Left ventricle myocardium inferior (tissue), 1 donor: ENCODE data around the gene DPYSL4. TPM values are rescaled to one million over a fixed set of nuclear protein-coding genes. Genes with fewer than 3 reads are reported as not detected.

Experiments
- DNase-seq: peaks from one replicate; pipeline ENCODE4 v3.0.0-alpha.2; 2020
- H3K27ac ChIP-seq: fragments of 200-600 bp; replicated peaks from 2 replicates; pipeline ENCODE4 v1.8.0; 2021
- H3K27me3 ChIP-seq: fragments of 200-600 bp; 2 replicates; pipeline ENCODE4 v1.8.0; 2021; ENCODE audit warnings: low read depth
- H3K36me3 ChIP-seq: fragments of 200-600 bp; 2 replicates; pipeline ENCODE4 v1.8.0; 2021
- H3K4me1 ChIP-seq: fragments of 200-600 bp; 2 replicates; pipeline ENCODE4 v1.8.0; 2021
- H3K4me3 ChIP-seq: fragments of 200-600 bp; 2 replicates; pipeline ENCODE4 v1.8.0; 2021; ENCODE audit warnings: mild to moderate bottlenecking, moderate library complexity
- H3K9me3 ChIP-seq: fragments of 200-600 bp; replicated peaks from 2 replicates; pipeline ENCODE4 v1.8.0; 2021
- intact Hi-C: fragments of 100-400 bp; cut with micrococcal nuclease; formaldehyde crosslinking; loops from one replicate; pipeline ENCODE4 v1.11.0; 2022
- total RNA-seq: library from RNA; stranded (reverse); fragmentation: NEBNext Ultra II Directional; extraction: Animal tissue kit (Norgen Biotek cat#: 25700); gene quantifications from one replicate; pipeline ENCODE4 v1.2.1, GENCODE V29; 2021
- TF ChIP-seq, protein P1 (sequence below): fragments of 200-600 bp; IDR thresholded peaks from 2 replicates; pipeline ENCODE4 v1.8.0; 2021; ENCODE audit warnings: antibody characterized with exemption, mild to moderate bottlenecking, borderline replicate concordance
- donor health status: DM: no; HTN: yes; CAD: no; lungs with severe emphysema.

The DPYSL4 gene
- total RNA-seq, 1 donor from 2014 or later: 42.8 TPM

- Histone ChIP-seq H3K27ac (no peak overlapping the region), H3K4me3 (no peak overlapping the region)
- no peak for DNase-seq
Measured at GRCh38 chr10:132222726-132223125, 36.0 kb downstream of the DPYSL4 start.

DNA sequence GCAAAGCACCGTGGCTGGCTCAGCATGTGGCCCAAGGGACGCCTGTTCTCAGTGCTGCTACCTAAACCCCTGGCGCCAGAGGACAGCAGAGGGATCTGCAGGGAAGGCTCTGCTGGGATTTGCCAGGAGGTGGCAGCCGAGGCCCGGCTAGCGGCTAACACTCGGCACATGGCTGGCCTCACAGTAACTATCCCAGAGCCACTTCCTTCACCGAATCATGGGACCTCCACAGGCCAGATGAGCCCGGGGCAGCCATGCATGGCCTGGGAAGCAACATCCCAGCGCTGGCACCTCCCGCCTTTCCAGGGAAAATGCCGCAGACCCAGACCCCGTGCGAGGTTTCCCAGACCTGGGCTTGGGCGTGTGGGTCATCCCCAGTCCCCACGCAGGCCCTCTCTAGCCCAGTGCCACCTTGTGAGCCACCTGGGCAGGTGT is 36.4 kb downstream of the DPYSL4 start:
- TF ChIP-seq, protein P1, sequence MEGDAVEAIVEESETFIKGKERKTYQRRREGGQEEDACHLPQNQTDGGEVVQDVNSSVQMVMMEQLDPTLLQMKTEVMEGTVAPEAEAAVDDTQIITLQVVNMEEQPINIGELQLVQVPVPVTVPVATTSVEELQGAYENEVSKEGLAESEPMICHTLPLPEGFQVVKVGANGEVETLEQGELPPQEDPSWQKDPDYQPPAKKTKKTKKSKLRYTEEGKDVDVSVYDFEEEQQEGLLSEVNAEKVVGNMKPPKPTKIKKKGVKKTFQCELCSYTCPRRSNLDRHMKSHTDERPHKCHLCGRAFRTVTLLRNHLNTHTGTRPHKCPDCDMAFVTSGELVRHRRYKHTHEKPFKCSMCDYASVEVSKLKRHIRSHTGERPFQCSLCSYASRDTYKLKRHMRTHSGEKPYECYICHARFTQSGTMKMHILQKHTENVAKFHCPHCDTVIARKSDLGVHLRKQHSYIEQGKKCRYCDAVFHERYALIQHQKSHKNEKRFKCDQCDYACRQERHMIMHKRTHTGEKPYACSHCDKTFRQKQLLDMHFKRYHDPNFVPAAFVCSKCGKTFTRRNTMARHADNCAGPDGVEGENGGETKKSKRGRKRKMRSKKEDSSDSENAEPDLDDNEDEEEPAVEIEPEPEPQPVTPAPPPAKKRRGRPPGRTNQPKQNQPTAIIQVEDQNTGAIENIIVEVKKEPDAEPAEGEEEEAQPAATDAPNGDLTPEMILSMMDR: peak; percentile 96
- DNase-seq: peak; percentile 78
- Histone ChIP-seq H3K36me3 (no peaks in the 10 kb centered on the region), H3K4me1 (no peaks in the 10 kb centered on the region), H3K4me3 (no peak overlapping the region), H3K9me3 (no peaks in the 10 kb centered on the region), H3K27ac (no peak overlapping the region), H3K27me3 (no peaks in the 10 kb centered on the region)
- intact Hi-C loops: loop anchor here (5.0 kb wide), 1 partner anchor 134 kb away; no protein-coding TSS in a partner anchor

More at GRCh38 chr10:132222726-132223125, 36.0 kb downstream of the DPYSL4 start:
- TF ChIP-seq, protein P1: no peak
- intact Hi-C loops: loop anchor here (5.0 kb wide), 1 partner anchor 135 kb away; no protein-coding TSS in a partner anchor
- Histone ChIP-seq H3K9me3 (no peaks in the 10 kb centered on the region), H3K27me3 (no peaks in the 10 kb centered on the region), H3K4me1 (no peaks in the 10 kb centered on the region), H3K36me3 (no peaks in the 10 kb centered on the region)

- H3K4me3 ChIP-seq: no peak overlapping the region
- H3K4me1 ChIP-seq: no peaks in the 10 kb centered on the region
- no peak overlapping the region for H3K27ac ChIP-seq
- DNase-seq: no peak
- no peaks in the 10 kb centered on the region for H3K36me3 ChIP-seq
- no peaks in the 10 kb centered on the region for H3K9me3 ChIP-seq
- intact Hi-C loops: loop anchor here (5.0 kb wide), 1 partner anchor 134 kb away; no protein-coding TSS in a partner anchor
- no peaks in the 10 kb centered on the region for H3K27me3 ChIP-seq
- TF ChIP-seq, protein P1: no peak
Measured at GRCh38 chr10:132223611-132224342, 37.0 kb downstream of the DPYSL4 start.

GRCh38 chr10:132224343-132225072 is 37.8 kb downstream of the DPYSL4 start:
- Histone ChIP-seq H3K4me3 (no peak overlapping the region), H3K4me1 (peaks cover under 1% of the 10 kb centered on the region), H3K27me3 (no peaks in the 10 kb centered on the region), H3K27ac (no peak overlapping the region), H3K9me3 (no peaks in the 10 kb centered on the region), H3K36me3 (no peaks in the 10 kb centered on the region)
- TF ChIP-seq, protein P1: no peak
- no peak for DNase-seq
- intact Hi-C loops: loop anchor here (5.0 kb wide), 1 partner anchor 133 kb away; no protein-coding TSS in a partner anchor

- Histone ChIP-seq H3K27me3 (no peaks in the 10 kb centered on the region), H3K36me3 (no peaks in the 10 kb centered on the region), H3K4me1 (peaks cover 3% of the 10 kb centered on the region), H3K27ac (no peak overlapping the region), H3K9me3 (no peaks in the 10 kb centered on the region), H3K4me3 (no peak overlapping the region)
- TF ChIP-seq, protein P1: no peak
- DNase-seq: no peak
- intact Hi-C loops: no loop called here
Measured at GRCh38 chr10:132225073-132225848, 38.5 kb downstream of the DPYSL4 start.
